CD4-positive, alpha-beta T cell treated with Interleukin-15 for 1 hour (primary cell): Measurements from ENCODE around the gene ELOVL7.

Experiments used
- DNase-seq: peaks from one replicate; pipeline ENCODE4 v3.0.0-alpha.2; 2020

The ELOVL7 gene

GRCh38 chr5:60710362-60710761 is 133.7 kb downstream of the ELOVL7 start:
- no peak for DNase-seq

GRCh38 chr5:60705144-60705543 is 138.9 kb downstream of the ELOVL7 start:
- DNase-seq: no peak

DNA sequence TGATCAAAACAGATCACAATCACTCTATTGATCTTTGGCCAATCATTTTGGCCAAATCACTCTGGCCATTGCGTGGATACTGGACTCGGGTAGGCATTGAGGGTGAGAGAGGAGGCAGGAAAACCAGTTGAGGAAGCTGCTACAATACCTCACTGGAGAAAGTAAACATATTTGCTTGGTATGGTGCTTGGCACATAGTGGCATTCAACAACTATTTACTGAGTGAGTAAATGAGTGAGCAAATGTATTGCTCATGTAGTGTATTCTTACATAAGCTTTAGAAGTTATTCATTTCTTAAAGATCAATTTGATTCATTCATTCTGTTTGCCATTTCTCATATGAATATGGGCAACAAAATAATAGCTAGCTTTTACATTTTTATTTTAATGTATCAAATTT is 140.1 kb downstream of the ELOVL7 start:
- no peak for DNase-seq
